ENCODE results near the gene PTCD1. TPM values are rescaled to one million over a fixed set of nuclear protein-coding genes. Genes with fewer than 3 reads are reported as not detected.

PTCD1 gene
- total and polyA plus RNA-seq, 2 of the 8 experiments (the other 6 are each of a cell fraction or from before 2014, with no cell fraction given), result 7.5 to 7.6 TPM

- TF ChIP-seq TAF7 (optimal IDR thresholded peaks at IDR 0.05; ENCODE audit: borderline replicate concordance, low read depth, low read length), result no peak
Observed at GRCh38 chr7:99418260-99418659, 20.3 kb downstream of the PTCD1 start (continued).
